Panc1 (cell line): ENCODE data around the gene GPR89B.
"Not testable (repeated sequence)": the region's sequence is repeated elsewhere in the genome, so short reads cannot be mapped to it uniquely, and the experiment has no call there.

ENCODE experiments used
- POLR2AphosphoS5 ChIP-seq: IDR thresholded peaks from 2 replicates; pipeline ENCODE4 v1.6.1; 2012; ENCODE audit warnings: mild to moderate bottlenecking, low read depth, low read length, moderate library complexity
- TF ChIP-seq, protein P1 (sequence below): fragments of 450-650 bp; IDR thresholded peaks from 2 replicates; pipeline ENCODE4 v1.5.1; 2017; ENCODE audit warnings: mild to moderate bottlenecking

DNA sequence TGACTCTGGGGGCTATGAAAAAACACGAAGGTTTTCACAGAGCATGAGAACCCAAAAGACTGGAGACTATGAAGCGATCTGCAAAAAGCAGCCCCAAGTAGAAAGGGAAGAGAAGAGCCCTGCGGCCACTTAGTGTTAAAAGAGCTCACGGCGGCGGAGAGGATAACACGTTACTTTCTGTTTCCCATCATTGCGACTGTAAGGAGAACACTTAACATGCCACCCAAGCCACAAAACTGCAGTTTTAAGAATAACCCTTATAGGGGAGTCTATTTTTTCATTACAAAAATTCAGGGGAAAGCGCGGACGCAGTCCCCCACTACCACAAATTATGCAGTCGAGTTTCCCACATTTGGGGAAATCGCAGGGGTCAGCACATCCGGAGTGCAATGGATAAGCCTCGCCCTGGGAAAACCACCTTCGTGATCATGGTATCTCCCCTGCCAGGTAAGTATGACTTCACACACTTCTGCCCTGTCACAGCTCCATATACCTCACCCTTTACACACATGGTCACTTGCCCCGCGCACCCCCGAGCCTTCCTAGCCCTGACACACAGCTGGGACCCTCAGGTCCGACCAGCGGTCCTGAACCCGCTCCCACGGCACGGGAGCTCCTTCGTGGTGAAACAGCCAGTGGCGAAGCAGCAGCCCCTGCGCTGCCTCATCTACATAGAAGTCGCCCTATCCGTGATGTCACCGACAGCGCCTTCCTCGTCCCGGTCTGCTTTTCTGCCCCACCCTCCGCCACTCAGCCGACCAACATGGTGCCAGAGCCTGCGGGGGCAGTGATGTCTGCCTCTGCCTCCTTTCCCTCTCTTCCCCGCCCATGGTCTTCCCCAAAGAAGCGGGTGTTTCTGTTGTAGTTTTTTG is 110.5 kb downstream of the GPR89B start:
- TF ChIP-seq, protein P1, sequence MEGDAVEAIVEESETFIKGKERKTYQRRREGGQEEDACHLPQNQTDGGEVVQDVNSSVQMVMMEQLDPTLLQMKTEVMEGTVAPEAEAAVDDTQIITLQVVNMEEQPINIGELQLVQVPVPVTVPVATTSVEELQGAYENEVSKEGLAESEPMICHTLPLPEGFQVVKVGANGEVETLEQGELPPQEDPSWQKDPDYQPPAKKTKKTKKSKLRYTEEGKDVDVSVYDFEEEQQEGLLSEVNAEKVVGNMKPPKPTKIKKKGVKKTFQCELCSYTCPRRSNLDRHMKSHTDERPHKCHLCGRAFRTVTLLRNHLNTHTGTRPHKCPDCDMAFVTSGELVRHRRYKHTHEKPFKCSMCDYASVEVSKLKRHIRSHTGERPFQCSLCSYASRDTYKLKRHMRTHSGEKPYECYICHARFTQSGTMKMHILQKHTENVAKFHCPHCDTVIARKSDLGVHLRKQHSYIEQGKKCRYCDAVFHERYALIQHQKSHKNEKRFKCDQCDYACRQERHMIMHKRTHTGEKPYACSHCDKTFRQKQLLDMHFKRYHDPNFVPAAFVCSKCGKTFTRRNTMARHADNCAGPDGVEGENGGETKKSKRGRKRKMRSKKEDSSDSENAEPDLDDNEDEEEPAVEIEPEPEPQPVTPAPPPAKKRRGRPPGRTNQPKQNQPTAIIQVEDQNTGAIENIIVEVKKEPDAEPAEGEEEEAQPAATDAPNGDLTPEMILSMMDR = not testable (repeated sequence)
- TF ChIP-seq POLR2AphosphoS5 = peak; percentile 99
